Fibroblast of skin of abdomen (primary cell): ENCODE results near the gene KCP.

ENCODE experiments used
- DNase-seq: peaks from one replicate; pipeline ENCODE4 v3.0.0-alpha.2; 2013

The KCP gene

GRCh38 chr7:128838109-128838779, 72.3 kb downstream of the KCP start:
- DNase-seq: no peak

- no peak for DNase-seq
These were observed 73.0 kb downstream of the KCP start for GRCh38 chr7:128837521-128837921.

- DNase-seq: no peak
These were observed 73.7 kb downstream of the KCP start for GRCh38 chr7:128836729-128837348.

GRCh38 chr7:128835790-128836641, 74.5 kb downstream of the KCP start:
- DNase-seq: peak; percentile 62

- no peak for DNase-seq
These were observed 75.2 kb downstream of the KCP start for GRCh38 chr7:128835231-128835751.

GRCh38 chr7:128833946-128834325, 76.6 kb downstream of the KCP start:
- no peak for DNase-seq

GRCh38 chr7:128833148-128833945, 77.2 kb downstream of the KCP start:
- peak; percentile 87 for DNase-seq

GRCh38 chr7:128832880-128833147, 77.7 kb downstream of the KCP start:
- DNase-seq: no peak

GRCh38 chr7:128831994-128832879, 78.3 kb downstream of the KCP start:
- DNase-seq: peak; percentile 43

- DNase-seq: peak; percentile 84
These were observed 79.1 kb downstream of the KCP start for GRCh38 chr7:128831178-128831993.

- DNase-seq: peak; percentile 85
These were observed 80.0 kb downstream of the KCP start, which contains the start of gene FLNC for GRCh38 chr7:128830231-128831177. Gene FLNC (plus strand): TSS chr7:128830406. CDS start chr7:128830638, 232 bp downstream.

GRCh38 chr7:128829391-128830166, 80.9 kb downstream of the KCP start:
- DNase-seq: peak; percentile 77

- DNase-seq: peak; percentile 84
These were observed 82.4 kb downstream of the KCP start for GRCh38 chr7:128827971-128828711.

- peak; percentile 79 for DNase-seq
These were observed 83.1 kb downstream of the KCP start for GRCh38 chr7:128827248-128827958.

GRCh38 chr7:128826916-128827247, 83.6 kb downstream of the KCP start:
- no peak for DNase-seq
